Measurements from ENCODE around the gene ZNF423. TPM values are rescaled to one million over a fixed set of nuclear protein-coding genes. Genes with fewer than 3 reads are reported as not detected.

ZNF423 gene
- total RNA-seq, 1 donor from 2014 or later: 10.6 TPM

- H3K9me3 Mint-ChIP-seq (ENCODE audit: unreplicated experiment): no peaks in the 10 kb centered on the region
- FAIRE-seq (no peak), DNase-seq (ENCODE audit: low read depth) (peak; percentile 42)
- H3K4me1 Mint-ChIP-seq (ENCODE audit: low read depth, unreplicated experiment): peaks cover 10% of the 10 kb centered on the region
- H3K27ac Mint-ChIP-seq (ENCODE audit: unreplicated experiment): no peak overlapping the region
- peaks cover 2% of the 10 kb centered on the region for H3K27me3 Mint-ChIP-seq (ENCODE audit: low read depth, unreplicated experiment)
- Histone ChIP-seq H3K4me2 (ENCODE audit: low read length) (no peak overlapping the region), H3K36me3 (ENCODE audit: insufficient read depth, low read length) (no peaks in the 10 kb centered on the region), H3K4me3 (ENCODE audit: insufficient read depth, low read depth, low read length) (no peak overlapping the region), H3K27me3 (ENCODE audit: insufficient read depth, low read length) (no peaks in the 10 kb centered on the region), H4K20me1 (ENCODE audit: insufficient read depth, low read length) (no peaks in the 10 kb centered on the region), H2AFZ (ENCODE audit: low read depth, low read length) (no peak overlapping the region), H3K9ac (ENCODE audit: low read length) (no peak overlapping the region), H3K4me1 (ENCODE audit: insufficient read depth, low read length) (no peaks in the 10 kb centered on the region), H3K27ac (ENCODE audit: low read depth, low read length) (no peak overlapping the region), H3K79me2 (ENCODE audit: insufficient read depth, low read length) (no peaks in the 10 kb centered on the region), H3K9me3 (ENCODE audit: insufficient read depth, low read depth, low read length) (no peaks in the 10 kb centered on the region)
- no peak overlapping the region for H3K4me3 Mint-ChIP-seq (ENCODE audit: unreplicated experiment)
- TF ChIP-seq EZH2 (IDR thresholded peaks at IDR 0.05; ENCODE audit: insufficient read depth, low read length) (no peak), CTCF (IDR thresholded peaks at IDR 0.05; ENCODE audit: insufficient read depth, low read depth, low read length) (no peak)
- no peaks in the 10 kb centered on the region for H3K36me3 Mint-ChIP-seq (ENCODE audit: low read depth, unreplicated experiment)
These were observed 49.5 kb downstream of the ZNF423 start for GRCh38 chr16:49806446-49806845.

- TF ChIP-seq CTCF (IDR thresholded peaks at IDR 0.05; ENCODE audit: insufficient read depth, low read depth, low read length) (no peak), EZH2 (IDR thresholded peaks at IDR 0.05; ENCODE audit: insufficient read depth, low read length) (no peak)
- H3K36me3 ChIP-seq (ENCODE audit: insufficient read depth, low read length): no peaks in the 10 kb centered on the region
- FAIRE-seq: no peak
- H3K27ac Mint-ChIP-seq (ENCODE audit: unreplicated experiment): no peak overlapping the region
- no peak overlapping the region for H3K4me2 ChIP-seq (ENCODE audit: low read length)
- no peaks in the 10 kb centered on the region for H3K4me1 ChIP-seq (ENCODE audit: insufficient read depth, low read length)
- no peak overlapping the region for H3K4me3 Mint-ChIP-seq (ENCODE audit: unreplicated experiment)
- H2AFZ ChIP-seq (ENCODE audit: low read depth, low read length): no peak overlapping the region
- H3K27me3 ChIP-seq (ENCODE audit: insufficient read depth, low read length): no peaks in the 10 kb centered on the region
- H3K27me3 Mint-ChIP-seq (ENCODE audit: low read depth, unreplicated experiment): peaks cover 14% of the 10 kb centered on the region
- H3K27ac ChIP-seq (ENCODE audit: low read depth, low read length): no peak overlapping the region
- H3K9me3 ChIP-seq (ENCODE audit: insufficient read depth, low read depth, low read length): no peaks in the 10 kb centered on the region
- peaks cover 6% of the 10 kb centered on the region for H3K36me3 Mint-ChIP-seq (ENCODE audit: low read depth, unreplicated experiment)
- no peaks in the 10 kb centered on the region for H3K9me3 Mint-ChIP-seq (ENCODE audit: unreplicated experiment)
- H3K4me3 ChIP-seq (ENCODE audit: insufficient read depth, low read depth, low read length): no peak overlapping the region
- no peaks in the 10 kb centered on the region for H3K79me2 ChIP-seq (ENCODE audit: insufficient read depth, low read length)
- peaks cover 8% of the 10 kb centered on the region for H4K20me1 ChIP-seq (ENCODE audit: insufficient read depth, low read length)
- no peak overlapping the region for H3K9ac ChIP-seq (ENCODE audit: low read length)
- DNase-seq (ENCODE audit: low read depth): no peak
- peaks cover 10% of the 10 kb centered on the region for H3K4me1 Mint-ChIP-seq (ENCODE audit: low read depth, unreplicated experiment)
These were observed 54.6 kb downstream of the ZNF423 start for GRCh38 chr16:49801290-49801689.

GRCh38 chr16:49800876-49801275 lies 55.0 kb downstream of the ZNF423 start:
- H3K9ac ChIP-seq (ENCODE audit: low read length): no peak overlapping the region
- no peaks in the 10 kb centered on the region for H3K27me3 ChIP-seq (ENCODE audit: insufficient read depth, low read length)
- H4K20me1 ChIP-seq (ENCODE audit: insufficient read depth, low read length): peaks cover 8% of the 10 kb centered on the region
- H3K4me2 ChIP-seq (ENCODE audit: low read length): no peak overlapping the region
- no peaks in the 10 kb centered on the region for H3K79me2 ChIP-seq (ENCODE audit: insufficient read depth, low read length)
- H3K4me1 Mint-ChIP-seq (ENCODE audit: low read depth, unreplicated experiment): peaks cover 8% of the 10 kb centered on the region
- peaks cover 14% of the 10 kb centered on the region for H3K27me3 Mint-ChIP-seq (ENCODE audit: low read depth, unreplicated experiment)
- no peaks in the 10 kb centered on the region for H3K36me3 ChIP-seq (ENCODE audit: insufficient read depth, low read length)
- no peaks in the 10 kb centered on the region for H3K4me1 ChIP-seq (ENCODE audit: insufficient read depth, low read length)
- no peak overlapping the region for H2AFZ ChIP-seq (ENCODE audit: low read depth, low read length)
- no peak overlapping the region for H3K27ac ChIP-seq (ENCODE audit: low read depth, low read length)
- H3K4me3 Mint-ChIP-seq (ENCODE audit: unreplicated experiment): no peak overlapping the region
- FAIRE-seq: no peak
- no peak overlapping the region for H3K4me3 ChIP-seq (ENCODE audit: insufficient read depth, low read depth, low read length)
- H3K9me3 ChIP-seq (ENCODE audit: insufficient read depth, low read depth, low read length): no peaks in the 10 kb centered on the region
- TF ChIP-seq EZH2 (IDR thresholded peaks at IDR 0.05; ENCODE audit: insufficient read depth, low read length) (no peak), CTCF (IDR thresholded peaks at IDR 0.05; ENCODE audit: insufficient read depth, low read depth, low read length) (no peak)
- DNase-seq (ENCODE audit: low read depth): no peak
- no peak overlapping the region for H3K27ac Mint-ChIP-seq (ENCODE audit: unreplicated experiment)
- peaks cover 8% of the 10 kb centered on the region for H3K36me3 Mint-ChIP-seq (ENCODE audit: low read depth, unreplicated experiment)
- no peaks in the 10 kb centered on the region for H3K9me3 Mint-ChIP-seq (ENCODE audit: unreplicated experiment)

All from astrocyte (in vitro differentiated cells and primary cell).